HepG2 (cell line): ENCODE measurements around the gene DUSP16. TPM values are rescaled to one million over a fixed set of nuclear protein-coding genes. Genes with fewer than 3 reads are reported as not detected.

Experiments
- AGO1 ChIP-seq: fragments of 200-400 bp; formaldehyde crosslinking; IDR thresholded peaks from 2 replicates; pipeline ENCODE4 v1.6.1; 2017; ENCODE audit warnings: mild to moderate bottlenecking, low read depth, low read length, moderate library complexity; ENCODE audit not compliant: poor library complexity, severe bottlenecking
- EED ChIP-seq: sonication (generic); formaldehyde crosslinking; IDR thresholded peaks from 2 replicates; pipeline ENCODE4 v1.5.0; 2020; ENCODE audit warnings: mild to moderate bottlenecking, missing genetic modification reagents
- FOXO1 ChIP-seq: sonication (generic); formaldehyde crosslinking; IDR thresholded peaks from 2 replicates; pipeline ENCODE4 v1.4.0; 2020; ENCODE audit warnings: missing genetic modification reagents
- HHEX ChIP-seq: IDR thresholded peaks from 2 replicates; pipeline ENCODE4 v1.6.1; 2016; ENCODE audit warnings: control low read depth
- KLF12 ChIP-seq: sonication (generic); formaldehyde crosslinking; IDR thresholded peaks from 2 replicates; pipeline ENCODE4 v1.4.0; 2020; ENCODE audit warnings: missing genetic modification reagents, borderline replicate concordance
- RXRB ChIP-seq: IDR thresholded peaks from 2 replicates; pipeline ENCODE4 v1.6.1; 2016; ENCODE audit warnings: borderline replicate concordance, missing genetic modification reagents, missing compliant biosample characterization
- TBX2 ChIP-seq: sonication (generic); formaldehyde crosslinking; IDR thresholded peaks from 2 replicates; pipeline ENCODE4 v1.5.0; 2020; ENCODE audit warnings: missing genetic modification reagents, mild to moderate bottlenecking, borderline replicate concordance
- ZNF468 ChIP-seq: sonication (generic); formaldehyde crosslinking; IDR thresholded peaks from 2 replicates; pipeline ENCODE4 v1.8.0; 2022; ENCODE audit warnings: mild to moderate bottlenecking, moderate library complexity, missing genetic modification reagents
- ZNF766 ChIP-seq: sonication (generic); formaldehyde crosslinking; IDR thresholded peaks from 2 replicates; pipeline ENCODE4 v1.5.0; 2020; ENCODE audit warnings: missing genetic modification reagents, borderline replicate concordance
- polyA plus RNA-seq, 8 experiments: library from polyadenylated mRNA; depleted of rRNA in 3 of 8; stranded (reverse) in 7 of 8; unstranded in 1 of 8; fragments of >200 nt; fragmentation: Illumina TruSeq in 4 of 8; extraction: Trizol in 4 of 8; gene quantifications; 2 replicates each; pipeline versions ENCODE4 v1.2.1 to v1.2.3, GENCODE V29; 2011 to 2016; ENCODE audit warnings: low read depth in 4 of 8, missing spikeins in 1 of 8, mixed read lengths in 1 of 8; ENCODE audit not compliant: insufficient read depth in 1 of 8
- total RNA-seq, 5 experiments: library from RNA; depleted of rRNA; stranded (reverse); fragments of >200 nt; fragmentation: Illumina TruSeq; extraction: Trizol; gene quantifications; 2 replicates each; pipeline ENCODE4 v1.2.3, GENCODE V29; 2016; ENCODE audit warnings: low read depth in 1 of 5
- TF ChIP-seq, protein P1 (sequence below): sonication (generic); formaldehyde crosslinking; IDR thresholded peaks from 2 replicates; pipeline ENCODE4 v1.4.0; 2020; ENCODE audit warnings: mild to moderate bottlenecking, missing genetic modification reagents
- TF ChIP-seq, protein P2 (sequence below): sonication (generic); formaldehyde crosslinking; IDR thresholded peaks from 2 replicates; pipeline ENCODE4 v1.5.1; 2020; ENCODE audit warnings: mild to moderate bottlenecking, moderate library complexity, missing genetic modification reagents
- TF ChIP-seq, protein P3 (sequence below): IDR thresholded peaks from 2 replicates; pipeline ENCODE4 v1.6.1; 2016; ENCODE audit warnings: low read depth, missing genetic modification reagents, missing compliant biosample characterization

The DUSP16 gene
- total and polyA plus RNA-seq, 2 of the 13 experiments (the other 11 are each of a cell fraction or from before 2014, with no cell fraction given) = 45.7 to 46.6 TPM

DNA sequence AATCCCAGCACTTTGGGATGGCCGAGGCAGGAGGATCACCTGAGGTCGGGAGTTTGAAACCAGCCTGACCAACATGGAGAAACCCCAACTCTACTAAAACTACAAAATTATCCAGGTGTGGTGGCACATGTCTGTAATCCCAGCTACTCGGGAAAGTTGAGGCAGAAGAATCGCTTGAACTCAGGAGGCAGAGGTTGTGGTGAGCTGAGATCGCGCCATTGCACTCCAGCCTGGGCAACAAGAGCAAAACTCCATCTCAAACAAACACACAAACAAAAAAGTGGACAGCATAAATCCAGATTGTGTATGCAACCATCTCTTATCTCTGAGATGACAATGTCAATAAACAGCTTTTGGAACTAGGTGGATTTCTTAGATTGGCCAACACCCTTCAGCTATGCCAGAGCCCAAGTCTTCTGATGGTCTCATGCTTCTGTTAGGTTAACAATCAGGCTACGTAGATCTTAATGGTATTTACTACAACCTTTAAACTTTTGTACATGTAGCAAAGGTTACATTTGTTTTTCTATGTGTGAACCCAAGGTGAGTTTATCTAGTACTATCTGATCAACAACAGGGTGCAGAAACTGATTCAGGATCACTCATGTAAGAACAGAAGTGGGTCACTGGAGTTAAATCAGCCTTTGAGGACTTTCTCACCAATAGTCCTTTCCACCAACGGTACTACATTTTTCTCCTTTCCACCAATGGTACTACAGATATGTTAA lies 73.7 kb downstream of the DUSP16 start (continued):
- TF ChIP-seq, protein P1, sequence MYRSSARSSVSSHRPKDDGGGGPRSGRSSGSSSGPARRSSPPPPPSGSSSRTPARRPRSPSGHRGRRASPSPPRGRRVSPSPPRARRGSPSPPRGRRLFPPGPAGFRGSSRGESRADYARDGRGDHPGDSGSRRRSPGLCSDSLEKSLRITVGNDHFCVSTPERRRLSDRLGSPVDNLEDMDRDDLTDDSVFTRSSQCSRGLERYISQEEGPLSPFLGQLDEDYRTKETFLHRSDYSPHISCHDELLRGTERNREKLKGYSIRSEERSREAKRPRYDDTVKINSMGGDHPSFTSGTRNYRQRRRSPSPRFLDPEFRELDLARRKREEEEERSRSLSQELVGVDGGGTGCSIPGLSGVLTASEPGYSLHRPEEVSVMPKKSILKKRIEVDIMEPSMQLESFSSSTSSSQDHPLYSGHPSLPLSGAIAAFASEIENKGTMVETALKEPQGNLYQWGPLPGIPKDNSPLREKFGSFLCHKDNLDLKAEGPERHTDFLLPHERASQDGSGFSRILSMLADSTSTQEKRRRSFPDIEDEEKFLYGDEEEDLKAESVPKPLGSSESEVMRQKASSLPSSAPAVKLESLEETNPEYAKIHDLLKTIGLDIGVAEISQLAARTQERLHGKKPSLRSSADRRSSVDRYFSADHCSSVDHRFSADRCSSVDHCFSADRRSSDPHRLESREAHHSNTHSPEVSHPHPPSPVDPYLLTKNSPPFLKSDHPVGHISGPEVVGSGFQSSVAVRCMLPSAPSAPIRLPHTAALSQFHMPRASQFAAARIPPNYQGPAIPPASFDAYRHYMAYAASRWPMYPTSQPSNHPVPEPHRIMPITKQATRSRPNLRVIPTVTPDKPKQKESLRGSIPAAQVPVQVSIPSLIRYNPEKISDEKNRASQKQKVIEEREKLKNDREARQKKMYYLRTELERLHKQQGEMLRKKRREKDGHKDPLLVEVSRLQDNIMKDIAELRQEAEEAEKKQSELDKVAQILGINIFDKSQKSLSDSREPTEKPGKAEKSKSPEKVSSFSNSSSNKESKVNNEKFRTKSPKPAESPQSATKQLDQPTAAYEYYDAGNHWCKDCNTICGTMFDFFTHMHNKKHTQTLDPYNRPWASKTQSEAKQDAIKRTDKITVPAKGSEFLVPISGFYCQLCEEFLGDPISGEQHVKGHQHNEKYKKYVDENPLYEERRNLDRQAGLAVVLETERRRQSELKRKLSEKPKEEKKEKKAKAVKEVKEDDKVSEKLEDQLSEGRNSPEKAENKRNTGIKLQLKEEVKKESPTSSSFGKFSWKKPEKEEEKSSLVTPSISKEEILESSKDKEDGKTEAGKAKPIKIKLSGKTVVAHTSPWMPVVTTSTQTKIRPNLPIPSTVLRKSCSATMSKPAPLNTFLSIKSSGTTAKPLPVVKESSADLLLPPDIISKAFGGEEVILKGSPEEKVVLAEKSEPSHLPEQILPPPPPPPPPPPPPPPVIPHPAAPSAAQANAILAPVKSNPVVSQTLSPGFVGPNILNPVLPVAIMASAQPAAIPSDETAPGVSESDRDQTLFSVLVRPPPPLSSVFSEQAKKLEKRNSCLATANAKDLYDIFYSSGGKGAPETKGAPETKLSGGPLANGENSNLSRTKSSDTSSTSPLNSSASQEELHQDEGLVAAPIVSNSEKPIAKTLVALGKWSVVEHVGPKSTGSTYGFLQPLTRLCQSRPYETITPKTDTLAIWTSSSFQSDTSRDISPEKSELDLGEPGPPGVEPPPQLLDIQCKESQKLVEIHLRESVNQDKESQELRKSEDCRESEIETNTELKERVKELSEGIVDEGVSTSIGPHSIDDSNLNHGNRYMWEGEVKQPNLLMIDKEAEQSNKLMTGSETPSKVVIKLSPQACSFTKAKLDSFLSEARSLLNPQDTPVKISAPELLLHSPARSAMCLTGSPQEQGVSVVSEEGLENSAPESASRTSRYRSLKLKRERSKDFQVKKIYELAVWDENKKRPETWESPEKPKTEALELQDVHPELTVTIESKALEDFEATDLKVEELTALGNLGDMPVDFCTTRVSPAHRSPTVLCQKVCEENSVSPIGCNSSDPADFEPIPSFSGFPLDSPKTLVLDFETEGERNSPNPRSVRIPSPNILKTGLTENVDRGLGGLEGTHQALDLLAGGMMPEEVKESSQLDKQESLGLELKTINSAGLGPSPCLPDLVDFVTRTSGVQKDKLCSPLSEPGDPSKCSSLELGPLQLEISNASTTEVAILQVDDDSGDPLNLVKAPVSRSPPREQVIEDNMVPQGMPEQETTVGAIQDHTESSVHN = no peak
- TF ChIP-seq FOXO1 (peak; percentile 77; the same call in 1 of the 2 replicates), TBX2 (peak; percentile 87), ZNF468 (CRISPR knock-in tag) (no peak), EED (CRISPR knock-in tag) (no peak), KLF12 (no peak), ZNF766 (no peak), RXRB (CRISPR knock-in tag) (peak; percentile 79), AGO1 (no peak), HHEX (CRISPR knock-in tag) (0 out of 2 replicates have a peak, but pooled peaks have one; percentile 25)
- TF ChIP-seq, protein P2, sequence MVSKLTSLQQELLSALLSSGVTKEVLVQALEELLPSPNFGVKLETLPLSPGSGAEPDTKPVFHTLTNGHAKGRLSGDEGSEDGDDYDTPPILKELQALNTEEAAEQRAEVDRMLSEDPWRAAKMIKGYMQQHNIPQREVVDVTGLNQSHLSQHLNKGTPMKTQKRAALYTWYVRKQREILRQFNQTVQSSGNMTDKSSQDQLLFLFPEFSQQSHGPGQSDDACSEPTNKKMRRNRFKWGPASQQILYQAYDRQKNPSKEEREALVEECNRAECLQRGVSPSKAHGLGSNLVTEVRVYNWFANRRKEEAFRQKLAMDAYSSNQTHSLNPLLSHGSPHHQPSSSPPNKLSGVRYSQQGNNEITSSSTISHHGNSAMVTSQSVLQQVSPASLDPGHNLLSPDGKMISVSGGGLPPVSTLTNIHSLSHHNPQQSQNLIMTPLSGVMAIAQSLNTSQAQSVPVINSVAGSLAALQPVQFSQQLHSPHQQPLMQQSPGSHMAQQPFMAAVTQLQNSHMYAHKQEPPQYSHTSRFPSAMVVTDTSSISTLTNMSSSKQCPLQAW = 0 out of 2 replicates have a peak, but pooled peaks have one; percentile 56
- TF ChIP-seq, protein P3, sequence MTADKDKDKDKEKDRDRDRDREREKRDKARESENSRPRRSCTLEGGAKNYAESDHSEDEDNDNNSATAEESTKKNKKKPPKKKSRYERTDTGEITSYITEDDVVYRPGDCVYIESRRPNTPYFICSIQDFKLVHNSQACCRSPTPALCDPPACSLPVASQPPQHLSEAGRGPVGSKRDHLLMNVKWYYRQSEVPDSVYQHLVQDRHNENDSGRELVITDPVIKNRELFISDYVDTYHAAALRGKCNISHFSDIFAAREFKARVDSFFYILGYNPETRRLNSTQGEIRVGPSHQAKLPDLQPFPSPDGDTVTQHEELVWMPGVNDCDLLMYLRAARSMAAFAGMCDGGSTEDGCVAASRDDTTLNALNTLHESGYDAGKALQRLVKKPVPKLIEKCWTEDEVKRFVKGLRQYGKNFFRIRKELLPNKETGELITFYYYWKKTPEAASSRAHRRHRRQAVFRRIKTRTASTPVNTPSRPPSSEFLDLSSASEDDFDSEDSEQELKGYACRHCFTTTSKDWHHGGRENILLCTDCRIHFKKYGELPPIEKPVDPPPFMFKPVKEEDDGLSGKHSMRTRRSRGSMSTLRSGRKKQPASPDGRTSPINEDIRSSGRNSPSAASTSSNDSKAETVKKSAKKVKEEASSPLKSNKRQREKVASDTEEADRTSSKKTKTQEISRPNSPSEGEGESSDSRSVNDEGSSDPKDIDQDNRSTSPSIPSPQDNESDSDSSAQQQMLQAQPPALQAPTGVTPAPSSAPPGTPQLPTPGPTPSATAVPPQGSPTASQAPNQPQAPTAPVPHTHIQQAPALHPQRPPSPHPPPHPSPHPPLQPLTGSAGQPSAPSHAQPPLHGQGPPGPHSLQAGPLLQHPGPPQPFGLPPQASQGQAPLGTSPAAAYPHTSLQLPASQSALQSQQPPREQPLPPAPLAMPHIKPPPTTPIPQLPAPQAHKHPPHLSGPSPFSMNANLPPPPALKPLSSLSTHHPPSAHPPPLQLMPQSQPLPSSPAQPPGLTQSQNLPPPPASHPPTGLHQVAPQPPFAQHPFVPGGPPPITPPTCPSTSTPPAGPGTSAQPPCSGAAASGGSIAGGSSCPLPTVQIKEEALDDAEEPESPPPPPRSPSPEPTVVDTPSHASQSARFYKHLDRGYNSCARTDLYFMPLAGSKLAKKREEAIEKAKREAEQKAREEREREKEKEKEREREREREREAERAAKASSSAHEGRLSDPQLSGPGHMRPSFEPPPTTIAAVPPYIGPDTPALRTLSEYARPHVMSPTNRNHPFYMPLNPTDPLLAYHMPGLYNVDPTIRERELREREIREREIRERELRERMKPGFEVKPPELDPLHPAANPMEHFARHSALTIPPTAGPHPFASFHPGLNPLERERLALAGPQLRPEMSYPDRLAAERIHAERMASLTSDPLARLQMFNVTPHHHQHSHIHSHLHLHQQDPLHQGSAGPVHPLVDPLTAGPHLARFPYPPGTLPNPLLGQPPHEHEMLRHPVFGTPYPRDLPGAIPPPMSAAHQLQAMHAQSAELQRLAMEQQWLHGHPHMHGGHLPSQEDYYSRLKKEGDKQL = 0 out of 2 replicates have a peak, but pooled peaks have one; percentile 16
